KMS-11 (cell line): ENCODE results near the gene ADAM12.

ENCODE experiments used
- H2AFZ ChIP-seq: fragments of 200-600 bp; sonication (generic); 2 replicates; pipeline ENCODE4 v1.6.1; 2016; ENCODE audit warnings: antibody characterized with exemption, mixed run types, low read depth
- H3K27ac ChIP-seq: fragments of 200-600 bp; sonication (generic); 2 replicates; pipeline ENCODE4 v1.6.1; 2016; ENCODE audit warnings: mild to moderate bottlenecking, mixed run types
- H3K27me3 ChIP-seq: fragments of 200-600 bp; sonication (generic); 2 replicates; pipeline ENCODE4 v1.6.1; 2017; ENCODE audit warnings: mild to moderate bottlenecking, low read depth, mixed run types, moderate library complexity; ENCODE audit not compliant: insufficient read depth
- H3K36me3 ChIP-seq: fragments of 200-600 bp; sonication (generic); 2 replicates; pipeline ENCODE4 v1.6.1; 2017; ENCODE audit warnings: mild to moderate bottlenecking, mixed run types; ENCODE audit not compliant: insufficient read depth
- H3K4me1 ChIP-seq: fragments of 200-600 bp; sonication (generic); 2 replicates; pipeline ENCODE4 v1.6.1; 2016; ENCODE audit warnings: mild to moderate bottlenecking, low read depth, mixed run types; ENCODE audit not compliant: poor library complexity, severe bottlenecking
- H3K4me2 ChIP-seq: fragments of 200-600 bp; sonication (generic); 2 replicates; pipeline ENCODE4 v1.7.0; 2016; ENCODE audit warnings: mild to moderate bottlenecking, mixed run types
- H3K4me3 ChIP-seq: fragments of 200-600 bp; sonication (generic); IDR thresholded peaks from 2 replicates; pipeline ENCODE4 v1.6.1; 2017; ENCODE audit warnings: low read depth, low read length, mixed read lengths; ENCODE audit not compliant: insufficient read depth
- H3K79me2 ChIP-seq: fragments of 200-600 bp; sonication (generic); 2 replicates; pipeline ENCODE4 v1.6.1; 2016; ENCODE audit warnings: low read depth, mixed run types; ENCODE audit not compliant: insufficient read depth
- H3K9ac ChIP-seq: fragments of 200-600 bp; sonication (generic); 2 replicates; pipeline ENCODE4 v1.6.1; 2016; ENCODE audit warnings: mild to moderate bottlenecking, mixed run types
- H4K20me1 ChIP-seq: fragments of 200-600 bp; sonication (generic); 2 replicates; pipeline ENCODE4 v1.6.1; 2016; ENCODE audit warnings: mild to moderate bottlenecking, mixed run types; ENCODE audit not compliant: insufficient read depth
- CTCF ChIP-seq: fragments of 200-600 bp; sonication (generic); conservative IDR thresholded peaks from 2 replicates; pipeline ENCODE4 v1.6.1; 2017; ENCODE audit warnings: low read depth, mild to moderate bottlenecking, antibody characterized with exemption, low read length, moderate library complexity, mixed read lengths

The ADAM12 gene

GRCh38 chr10:126109893-126110292 lies 278.4 kb downstream of the ADAM12 start:
- Histone ChIP-seq H3K4me1 (no peaks in the 10 kb centered on the region), H2AFZ (no peak overlapping the region), H3K27ac (no peak overlapping the region), H3K79me2 (no peaks in the 10 kb centered on the region), H3K4me2 (no peak overlapping the region), H4K20me1 (no peaks in the 10 kb centered on the region), H3K4me3 (no peak overlapping the region), H3K9ac (no peak overlapping the region), H3K27me3 (no peaks in the 10 kb centered on the region), H3K36me3 (no peaks in the 10 kb centered on the region)
- no peak for TF ChIP-seq CTCF

- no peaks in the 10 kb centered on the region for H3K4me1 ChIP-seq
- no peaks in the 10 kb centered on the region for H3K79me2 ChIP-seq
- no peaks in the 10 kb centered on the region for H3K36me3 ChIP-seq
- H3K9ac ChIP-seq = no peak overlapping the region
- H2AFZ ChIP-seq = no peak overlapping the region
- no peak overlapping the region for H3K27ac ChIP-seq
- no peaks in the 10 kb centered on the region for H4K20me1 ChIP-seq
- H3K4me3 ChIP-seq = no peak overlapping the region
- H3K27me3 ChIP-seq = no peaks in the 10 kb centered on the region
- H3K4me2 ChIP-seq = no peak overlapping the region
- no peak for TF ChIP-seq CTCF
Observed at GRCh38 chr10:126108693-126109092, 279.6 kb downstream of the ADAM12 start.

GRCh38 chr10:126104767-126105166 lies 283.5 kb downstream of the ADAM12 start:
- no peak overlapping the region for H3K4me3 ChIP-seq
- H4K20me1 ChIP-seq = no peaks in the 10 kb centered on the region
- no peak overlapping the region for H2AFZ ChIP-seq
- H3K9ac ChIP-seq = no peak overlapping the region
- no peaks in the 10 kb centered on the region for H3K79me2 ChIP-seq
- no peak overlapping the region for H3K4me2 ChIP-seq
- TF ChIP-seq CTCF = no peak
- H3K27ac ChIP-seq = no peak overlapping the region
- no peaks in the 10 kb centered on the region for H3K4me1 ChIP-seq
- no peaks in the 10 kb centered on the region for H3K27me3 ChIP-seq
- H3K36me3 ChIP-seq = no peaks in the 10 kb centered on the region

GRCh38 chr10:126102636-126103035 lies 285.6 kb downstream of the ADAM12 start:
- no peaks in the 10 kb centered on the region for H3K36me3 ChIP-seq
- no peak overlapping the region for H3K27ac ChIP-seq
- TF ChIP-seq CTCF = no peak
- no peaks in the 10 kb centered on the region for H3K4me1 ChIP-seq
- no peak overlapping the region for H3K9ac ChIP-seq
- H3K79me2 ChIP-seq = no peaks in the 10 kb centered on the region
- no peak overlapping the region for H2AFZ ChIP-seq
- H3K4me3 ChIP-seq = no peak overlapping the region
- H3K4me2 ChIP-seq = no peak overlapping the region
- no peaks in the 10 kb centered on the region for H4K20me1 ChIP-seq
- no peaks in the 10 kb centered on the region for H3K27me3 ChIP-seq
